ENCODE results near the gene ATXN10.

The ATXN10 gene

GRCh38 chr22:45805413-45805812, 133.8 kb downstream of the ATXN10 start:
- no peak for DNase-seq (ENCODE audit: low read depth)
- H3K4me3 ChIP-seq (ENCODE audit: low read length) = no peak overlapping the region
- TF ChIP-seq CTCF (conservative IDR thresholded peaks at IDR 0.05; ENCODE audit: low read depth, low read length) = no peak

GRCh38 chr22:45807156-45807915, 135.7 kb downstream of the ATXN10 start:
- TF ChIP-seq CTCF (conservative IDR thresholded peaks at IDR 0.05; ENCODE audit: low read depth, low read length) = no peak
- DNase-seq (ENCODE audit: low read depth) = no peak
- H3K4me3 ChIP-seq (ENCODE audit: low read length) = no peak overlapping the region

GRCh38 chr22:45812910-45813309, 141.3 kb downstream of the ATXN10 start:
- no peak overlapping the region for H3K4me3 ChIP-seq (ENCODE audit: low read length)
- no peak for TF ChIP-seq CTCF (conservative IDR thresholded peaks at IDR 0.05; ENCODE audit: low read depth, low read length)

GRCh38 chr22:45814198-45814597, 142.6 kb downstream of the ATXN10 start:
- DNase-seq (ENCODE audit: low read depth) = no peak
- no peak for TF ChIP-seq CTCF (conservative IDR thresholded peaks at IDR 0.05; ENCODE audit: low read depth, low read length)
- no peak overlapping the region for H3K4me3 ChIP-seq (ENCODE audit: low read length)

More at GRCh38 chr22:45812910-45813309, 141.3 kb downstream of the ATXN10 start:
- DNase-seq (ENCODE audit: low read depth) = no peak

- no peak overlapping the region for H3K4me3 ChIP-seq (ENCODE audit: low read length)
- DNase-seq (ENCODE audit: low read depth) = no peak
- no peak for TF ChIP-seq CTCF (conservative IDR thresholded peaks at IDR 0.05; ENCODE audit: low read depth, low read length)
Observed at GRCh38 chr22:45816776-45817175, 145.1 kb downstream of the ATXN10 start.

- DNase-seq (ENCODE audit: low read depth) = peak; percentile 80
- TF ChIP-seq CTCF (conservative IDR thresholded peaks at IDR 0.05; ENCODE audit: low read depth, low read length) = no peak
- H3K4me3 ChIP-seq (ENCODE audit: low read length) = no peak overlapping the region
Observed at GRCh38 chr22:45817745-45818423, 146.2 kb downstream of the ATXN10 start.
